NCI-H82 (cell line): ENCODE data around the gene FER.
"Not testable (repeated sequence)": the region's sequence is repeated elsewhere in the genome, so short reads cannot be mapped to it uniquely, and the experiment has no call there.

Experiments
- DNase-seq: peaks from one replicate; lab custom pipeline; 2025; lab: John Stamatoyannopoulos, UW

The FER gene

GRCh38 chr5:109035436-109035835 is 287.7 kb downstream of the FER start:
- DNase-seq = no peak

DNA sequence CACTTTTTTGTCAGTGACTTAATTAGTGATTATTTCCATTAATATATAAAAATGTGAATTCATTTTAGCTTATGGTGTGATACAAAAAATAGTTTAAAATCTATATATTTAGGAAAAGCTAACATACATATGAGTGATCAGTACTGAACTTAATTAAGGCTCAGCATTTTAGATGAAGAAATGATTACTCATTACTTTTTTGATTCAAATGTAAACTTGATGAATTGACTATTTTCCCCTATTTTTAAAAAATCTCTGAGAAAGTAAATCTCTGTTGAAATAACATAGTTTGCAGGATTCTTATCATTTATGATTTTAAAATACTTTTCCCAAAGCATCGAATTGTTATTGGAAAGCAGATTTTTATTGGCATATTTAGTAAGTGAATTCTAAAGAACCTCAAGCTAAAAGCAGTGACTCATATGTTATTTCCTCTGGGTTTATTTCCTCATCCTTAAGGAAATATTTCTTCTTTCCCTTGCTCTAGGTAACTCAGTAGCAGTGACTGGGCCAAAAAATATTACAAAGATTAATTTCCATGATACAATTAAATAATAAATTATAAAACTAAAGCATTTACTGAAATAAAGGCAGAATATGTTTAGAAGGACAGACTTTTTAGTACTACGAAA is 290.6 kb downstream of the FER start:
- no peak for DNase-seq

GRCh38 chr5:109041317-109041716 is 293.6 kb downstream of the FER start:
- no peak for DNase-seq

DNA sequence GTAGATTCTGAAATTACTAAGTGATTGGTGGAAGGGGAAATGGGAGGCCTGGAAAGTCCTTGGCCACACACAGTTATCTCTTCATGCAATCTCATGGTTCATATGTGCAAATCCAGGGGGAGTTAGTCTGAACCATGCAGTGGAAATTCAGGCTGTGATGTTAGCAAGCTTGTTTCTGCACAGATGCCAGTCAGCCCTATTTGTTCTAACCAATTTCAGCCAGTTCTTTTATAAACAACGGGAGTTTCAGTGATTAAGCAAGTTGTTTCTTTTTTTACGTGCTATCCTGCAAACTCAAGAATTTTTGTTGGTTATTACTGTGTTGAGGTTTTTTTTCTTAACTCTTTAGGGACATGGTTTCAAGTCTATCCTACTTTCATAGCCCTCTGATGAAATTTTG is 298.0 kb downstream of the FER start:
- no peak for DNase-seq

DNA sequence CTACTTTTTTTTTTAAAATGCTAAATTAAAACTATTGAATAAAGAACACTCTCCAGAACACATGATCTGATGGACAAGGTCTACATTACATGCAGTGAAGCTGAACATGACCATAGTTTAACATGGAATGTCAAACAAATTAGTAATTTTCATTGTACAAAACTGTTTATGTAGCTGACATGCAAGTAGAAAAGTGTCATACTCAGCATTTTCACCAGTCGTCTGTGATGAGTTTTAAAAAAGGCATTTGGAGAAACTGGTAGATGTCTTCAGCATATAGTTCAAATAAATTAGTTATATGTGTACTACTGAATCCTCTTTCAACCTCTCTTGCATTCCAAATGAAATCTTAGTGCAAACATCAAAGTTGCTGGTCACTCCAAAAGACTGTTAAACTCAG is 301.9 kb downstream of the FER start:
- DNase-seq = no peak

DNA sequence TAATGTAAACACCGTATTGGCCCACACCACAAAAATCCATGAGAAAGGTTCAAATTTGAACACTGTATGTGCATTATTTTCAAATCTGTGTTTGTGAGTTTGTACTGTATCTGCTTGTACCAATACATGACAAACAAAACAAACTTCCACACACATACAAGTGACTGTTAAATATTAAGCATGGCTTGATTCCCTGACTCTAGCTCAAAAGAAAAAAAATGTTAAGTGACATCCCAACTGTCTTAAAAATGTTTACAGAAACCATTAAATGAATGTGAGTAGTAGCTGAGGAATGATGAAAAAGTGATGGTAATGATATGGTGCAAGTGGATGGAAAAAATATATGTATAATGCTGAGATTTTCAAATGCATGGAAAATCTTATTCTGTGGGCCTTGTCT is 302.6 kb downstream of the FER start:
- DNase-seq = not testable (repeated sequence)

DNA sequence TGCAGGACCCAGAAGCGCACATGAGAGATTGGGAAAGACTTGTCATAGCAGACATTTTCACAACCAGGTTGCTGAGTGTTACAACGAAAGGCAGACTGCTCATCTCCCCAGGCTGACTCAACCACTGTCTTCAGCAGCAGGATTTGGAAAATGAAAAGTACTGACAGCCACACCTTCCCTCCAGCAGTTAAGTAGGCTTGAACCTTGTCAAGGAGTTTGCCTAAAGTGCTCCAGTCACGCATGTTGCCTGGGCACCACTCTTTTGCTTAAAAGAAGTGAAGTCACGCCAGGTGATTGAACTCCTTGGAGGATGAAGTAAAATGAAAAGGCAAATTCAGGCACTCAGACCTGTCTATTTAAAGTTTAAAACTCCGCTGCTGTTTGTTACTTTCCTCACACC is 304.5 kb downstream of the FER start:
- not testable (repeated sequence) for DNase-seq

DNA sequence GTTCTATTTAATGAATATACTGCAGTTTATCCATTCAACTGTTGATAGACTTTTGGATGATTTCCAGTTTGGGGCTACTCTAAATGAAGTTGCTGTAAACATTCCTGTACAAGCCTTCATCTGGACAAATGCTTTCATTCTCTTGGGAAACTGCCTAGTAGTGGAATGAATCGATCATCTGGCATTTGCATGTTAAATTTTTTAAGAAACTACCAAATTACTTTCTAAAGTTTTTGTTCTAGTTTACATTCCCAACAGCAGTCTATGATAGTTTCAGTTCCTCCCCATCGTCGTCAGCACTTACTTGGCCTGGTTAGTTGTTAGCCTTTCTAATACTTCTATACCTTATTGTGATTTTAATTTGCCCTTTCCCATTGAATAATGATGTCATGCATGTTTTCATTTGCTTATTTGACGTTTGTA is 306.3 kb downstream of the FER start:
- no peak for DNase-seq

- DNase-seq = no peak
Measured at GRCh38 chr5:109060378-109061025, 312.8 kb downstream of the FER start.

DNA sequence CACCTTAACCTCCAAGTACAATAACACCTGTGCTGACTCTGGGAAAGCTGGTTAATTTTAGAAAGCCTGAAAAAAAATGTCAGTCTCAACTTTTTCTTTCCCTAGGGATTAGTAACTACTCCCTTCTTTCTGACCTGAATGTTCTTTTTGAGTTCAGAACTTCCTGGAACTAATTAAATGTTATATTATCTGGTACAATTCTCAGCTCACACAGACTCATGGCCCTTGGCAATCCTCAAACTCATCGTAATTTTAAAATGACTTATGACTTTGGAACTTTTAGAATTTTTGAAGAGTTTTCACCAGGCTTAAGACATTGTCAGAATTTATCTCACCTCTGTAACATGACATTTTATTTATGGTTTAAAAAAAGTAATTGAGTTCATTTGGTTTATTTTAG is 315.0 kb downstream of the FER start:
- no peak for DNase-seq

DNA sequence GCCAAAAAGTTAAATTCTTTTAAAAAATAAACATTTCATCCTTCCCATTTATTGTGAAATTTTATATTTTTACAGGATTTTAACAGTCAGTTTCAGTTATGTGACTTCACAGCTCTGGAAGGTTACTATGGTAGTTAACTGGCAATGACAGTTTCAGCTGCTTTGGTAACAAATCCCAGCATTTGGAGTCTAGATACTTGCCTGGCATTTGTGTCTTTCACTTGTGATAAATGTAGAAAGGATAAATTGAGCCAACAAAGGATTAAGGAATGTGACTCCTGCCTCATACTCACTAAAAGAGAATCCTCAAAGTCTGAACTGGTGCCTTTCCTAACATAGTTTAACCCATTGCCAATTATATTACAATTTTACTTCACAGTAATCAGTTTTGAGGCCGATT is 315.5 kb downstream of the FER start:
- DNase-seq = no peak

GRCh38 chr5:109076741-109077140 is 329.0 kb downstream of the FER start:
- no peak for DNase-seq

- no peak for DNase-seq
Measured at GRCh38 chr5:109078448-109078847, 330.8 kb downstream of the FER start.

DNA sequence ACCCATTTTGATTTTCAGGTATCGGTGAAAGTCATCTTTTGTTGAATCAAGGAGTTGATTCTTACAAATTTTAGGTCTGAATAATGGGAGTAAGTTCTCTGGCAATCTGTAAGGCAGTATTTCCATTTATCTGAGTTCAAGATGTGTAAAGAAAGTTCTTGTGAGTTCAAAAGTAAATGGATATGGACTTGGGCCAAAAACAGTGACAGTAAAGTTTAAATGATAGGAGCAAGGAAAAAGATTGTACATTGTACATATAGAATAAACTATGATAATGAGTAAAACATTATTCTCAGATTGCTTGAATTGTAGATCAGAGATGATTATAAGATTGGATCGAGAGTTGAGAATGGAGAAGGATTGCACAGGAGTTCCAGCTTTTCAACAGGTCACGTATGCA is 332.8 kb downstream of the FER start:
- no peak for DNase-seq

GRCh38 chr5:109080896-109081295 is 333.2 kb downstream of the FER start:
- DNase-seq = no peak

GRCh38 chr5:109083937-109084336 is 336.2 kb downstream of the FER start:
- DNase-seq = no peak

DNA sequence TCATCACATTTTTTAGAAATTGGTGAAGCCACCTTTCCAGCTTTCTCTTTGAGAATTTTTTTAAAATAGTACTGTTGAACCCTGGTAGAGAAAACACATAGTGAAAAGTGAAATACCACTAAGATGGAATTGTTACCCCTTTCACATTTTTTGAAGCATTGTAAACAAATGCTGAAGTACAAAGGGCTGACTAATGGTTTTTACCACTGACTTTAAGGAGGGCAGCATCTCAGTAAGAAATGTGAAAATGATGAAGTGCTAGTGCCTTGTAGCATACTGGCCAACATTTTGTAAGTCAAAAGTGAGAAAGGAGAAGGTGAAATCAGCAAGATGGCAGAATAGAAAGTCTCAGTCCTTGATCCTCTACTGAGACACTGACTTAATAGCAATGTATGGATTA is 341.5 kb downstream of the FER start:
- no peak for DNase-seq

DNA sequence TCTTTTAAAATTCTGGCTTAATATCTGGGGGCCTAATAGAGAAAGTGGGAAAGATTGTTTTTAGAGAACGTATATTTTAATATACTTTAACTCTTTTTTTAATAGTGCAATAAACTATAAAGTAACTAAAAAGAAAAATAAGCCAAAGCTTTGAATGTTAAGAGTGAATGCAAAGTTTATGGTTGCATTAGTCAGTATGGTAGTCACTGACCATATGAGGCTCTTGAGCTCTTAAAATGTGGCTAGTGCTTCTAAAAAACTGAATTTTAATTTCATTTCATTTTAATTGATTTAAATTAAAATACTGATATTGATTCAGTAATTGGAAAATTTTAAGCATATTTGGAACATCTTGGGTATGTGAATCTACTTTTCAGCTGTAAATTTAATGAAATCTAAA is 351.4 kb downstream of the FER start:
- DNase-seq = no peak

- DNase-seq = no peak
Measured at GRCh38 chr5:109100971-109101370, 353.3 kb downstream of the FER start.

- DNase-seq = no peak
Measured at GRCh38 chr5:109102096-109102690, 354.5 kb downstream of the FER start.

- peak; percentile 42 for DNase-seq
Measured at GRCh38 chr5:109105631-109106267, 358.1 kb downstream of the FER start.

DNA sequence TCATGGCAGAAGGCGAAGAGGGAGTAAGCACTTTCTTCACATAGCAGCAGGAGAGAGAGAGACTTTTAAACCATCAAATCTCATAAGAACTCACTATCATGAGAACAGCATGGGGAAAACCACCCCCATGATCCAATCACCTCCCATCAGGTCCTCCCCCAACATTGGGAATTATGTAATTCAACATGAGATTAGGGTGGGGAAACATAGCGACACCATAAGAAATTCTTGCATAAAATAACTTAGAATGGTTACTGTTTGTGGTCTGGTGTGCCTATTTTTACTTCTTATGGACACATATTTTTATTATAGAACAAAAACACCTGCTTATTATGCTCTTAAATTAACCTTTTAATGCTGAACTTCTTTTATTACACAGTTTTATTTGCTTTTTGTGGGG is 364.0 kb downstream of the FER start:
- no peak for DNase-seq

- no peak for DNase-seq
Measured at GRCh38 chr5:109113608-109114007, 365.9 kb downstream of the FER start.
